Fibroblast of the conjunctiva (primary cell): ENCODE measurements around the gene JAK1.
"Not testable (repeated sequence)": the region's sequence is repeated elsewhere in the genome, so short reads cannot be mapped to it uniquely, and the experiment has no call there.

Source experiments
- DNase-seq: peaks from one replicate; pipeline ENCODE4 v3.0.0-alpha.2; 2010; ENCODE audit warnings: low read depth

The JAK1 gene

GRCh38 chr1:64966158-64966971 is at the start of gene JAK1:
Gene JAK1, minus strand, starts transcription at chr1:64966549. Its CDS starts 80,285 bp downstream, at chr1:64886264.
- DNase-seq, result peak; percentile 61

GRCh38 chr1:65014321-65014720 is 48.0 kb upstream of the JAK1 start:
- DNase-seq, result no peak

DNA sequence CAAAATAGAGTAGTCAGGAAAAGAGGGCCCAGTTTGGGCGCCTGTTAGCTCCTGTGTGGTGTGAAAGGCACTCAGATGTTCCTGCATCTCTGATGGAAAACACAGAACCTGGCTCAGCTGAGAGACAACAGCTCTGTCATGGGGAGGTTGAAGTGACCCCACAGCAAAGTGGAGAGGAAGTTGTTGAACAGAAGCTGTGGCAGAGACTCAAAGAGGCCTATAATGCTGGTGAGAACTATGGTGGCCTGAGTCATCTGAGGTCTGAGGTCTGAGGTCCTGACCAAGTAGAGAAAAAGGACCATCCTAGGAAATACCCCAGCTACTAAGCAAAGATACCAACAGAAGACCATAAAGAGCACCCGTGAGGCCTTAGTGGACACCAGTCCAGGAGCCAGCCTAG is 45.6 kb upstream of the JAK1 start:
- no peak for DNase-seq

- no peak for DNase-seq
These were observed 43.5 kb upstream of the JAK1 start for GRCh38 chr1:65009724-65010420.

DNA sequence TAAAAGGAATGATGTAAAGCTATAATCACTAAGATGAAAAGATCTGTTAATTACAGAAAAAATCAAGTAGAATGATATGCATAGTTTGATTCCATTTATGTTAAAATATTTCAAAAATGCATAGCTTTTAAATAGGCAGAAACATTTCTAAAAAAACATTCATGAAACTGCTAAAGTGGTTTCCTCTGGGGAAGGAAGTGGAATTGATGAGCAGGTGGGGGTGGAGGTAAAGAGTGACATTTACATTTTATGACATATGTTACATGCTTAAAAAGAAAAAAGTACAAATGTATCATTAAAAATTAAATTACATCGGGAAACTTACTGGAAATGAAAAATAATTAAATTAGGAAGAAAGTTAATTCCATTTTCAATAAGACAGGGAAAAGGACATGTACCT is 42.8 kb upstream of the JAK1 start:
- no peak for DNase-seq

DNA sequence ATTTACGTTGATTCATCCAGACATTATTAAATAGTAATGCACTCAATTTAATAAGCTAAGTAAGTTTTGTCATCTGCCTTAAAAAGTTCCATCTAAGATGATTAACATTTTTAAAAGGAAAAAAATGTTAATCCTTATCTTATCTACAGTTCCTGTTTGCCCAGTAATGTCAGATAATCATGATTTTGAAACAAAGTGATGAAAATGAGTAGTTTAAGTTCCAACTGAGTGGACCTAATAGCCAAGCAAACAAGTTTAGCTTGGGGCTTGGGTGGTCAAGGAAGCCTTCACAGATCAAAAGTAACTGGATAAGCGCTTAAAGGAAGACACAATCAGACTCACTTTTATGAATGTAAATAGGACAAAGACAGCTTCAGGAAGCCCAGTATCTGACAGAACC is 40.5 kb upstream of the JAK1 start:
- DNase-seq, result no peak

DNA sequence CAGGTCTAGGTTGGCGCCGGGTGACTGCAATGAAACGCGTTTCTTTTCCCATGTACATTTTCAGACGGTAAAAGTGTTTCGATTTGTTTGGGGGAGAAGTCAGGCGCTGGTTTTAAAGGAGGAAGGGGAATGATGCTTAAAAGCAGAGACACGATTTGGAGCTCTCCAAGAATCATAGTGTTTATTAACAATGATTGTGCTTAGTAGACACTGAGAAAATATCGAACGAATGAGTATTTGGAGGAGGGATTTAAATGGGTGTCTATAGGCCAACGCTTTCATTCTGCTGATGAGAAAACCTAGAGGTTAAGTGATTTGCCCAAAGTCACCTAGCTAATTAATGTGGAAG is 36.9 kb upstream of the JAK1 start:
- DNase-seq, result no peak

- DNase-seq, result peak; percentile 62
These were observed 36.4 kb upstream of the JAK1 start for GRCh38 chr1:65002508-65003315.

DNA sequence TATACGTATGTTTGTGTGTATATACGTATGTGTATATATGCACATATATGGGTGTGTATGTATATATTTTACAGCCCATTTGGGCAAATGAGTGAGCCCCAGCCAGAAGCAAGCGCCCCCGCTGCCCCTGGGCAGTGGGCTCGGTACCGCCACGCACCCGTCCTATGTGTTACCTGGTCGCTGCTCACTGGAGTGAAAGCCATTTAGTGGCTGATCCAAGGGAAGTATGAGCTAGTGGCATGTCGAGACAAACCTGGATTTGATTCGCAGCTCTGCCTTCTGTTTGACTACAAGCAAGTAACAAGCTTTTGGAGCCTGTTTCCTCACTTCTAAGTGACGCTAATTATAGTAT is 35.8 kb upstream of the JAK1 start:
- no peak for DNase-seq

- no peak for DNase-seq
These were observed 35.0 kb upstream of the JAK1 start for GRCh38 chr1:65001231-65001792.

DNA sequence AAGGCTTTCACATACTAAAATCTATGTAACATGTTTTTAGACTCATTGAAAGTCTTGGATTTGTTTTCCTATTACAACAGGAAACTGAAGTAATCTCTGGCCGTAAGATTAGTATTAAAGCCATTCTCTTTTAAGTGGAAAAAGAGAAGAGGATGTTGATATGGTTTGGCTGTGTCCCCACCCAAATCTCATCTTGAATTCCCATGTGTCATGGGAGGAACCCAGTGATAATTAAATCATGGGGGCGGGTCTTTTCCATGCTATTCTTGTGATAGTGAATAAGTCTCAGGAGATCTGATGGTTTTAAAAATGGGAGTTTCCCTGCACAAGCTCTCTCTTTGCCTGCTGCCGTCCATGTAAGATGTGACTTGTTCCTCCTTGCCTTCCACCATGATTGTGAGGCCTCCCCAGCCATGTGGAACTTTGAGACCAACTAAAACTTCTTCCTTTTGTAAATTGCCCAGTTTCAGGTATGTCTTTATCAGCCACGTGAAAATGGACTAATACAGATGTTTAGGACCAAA is 32.1 kb upstream of the JAK1 start:
- DNase-seq, result not testable (repeated sequence)

DNA sequence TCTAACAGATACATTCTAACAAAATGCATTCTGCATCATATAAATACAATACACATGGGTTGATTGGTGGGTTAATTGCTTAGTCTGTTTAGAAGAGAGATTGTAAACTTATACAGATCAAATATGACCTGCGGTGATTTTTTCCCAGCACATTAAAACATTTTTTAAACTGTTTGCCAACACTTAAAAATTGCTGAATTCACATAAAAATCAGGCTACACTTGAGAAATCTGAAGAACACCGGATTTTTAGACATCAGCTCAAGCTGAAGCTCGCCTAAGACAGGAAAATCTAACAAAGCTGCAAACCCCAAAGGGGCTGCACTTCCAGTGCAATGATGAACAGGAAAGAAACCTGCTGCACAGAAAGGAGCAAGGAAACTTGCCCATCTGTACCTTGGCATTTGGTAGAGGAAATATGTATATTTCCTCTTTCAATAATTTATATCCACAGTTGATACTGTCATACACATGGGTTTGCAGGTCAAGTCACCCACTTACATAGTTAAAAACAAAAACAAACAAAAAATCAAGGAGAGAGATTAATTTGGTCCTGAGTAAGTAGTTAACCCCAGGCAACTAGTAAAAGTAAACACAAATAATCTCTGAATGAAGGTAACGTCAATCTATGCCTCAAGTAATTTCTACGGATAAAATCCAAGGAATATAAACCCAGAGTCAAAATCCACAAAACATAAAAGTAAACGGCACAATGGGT is 30.4 kb upstream of the JAK1 start:
- no peak for DNase-seq

DNA sequence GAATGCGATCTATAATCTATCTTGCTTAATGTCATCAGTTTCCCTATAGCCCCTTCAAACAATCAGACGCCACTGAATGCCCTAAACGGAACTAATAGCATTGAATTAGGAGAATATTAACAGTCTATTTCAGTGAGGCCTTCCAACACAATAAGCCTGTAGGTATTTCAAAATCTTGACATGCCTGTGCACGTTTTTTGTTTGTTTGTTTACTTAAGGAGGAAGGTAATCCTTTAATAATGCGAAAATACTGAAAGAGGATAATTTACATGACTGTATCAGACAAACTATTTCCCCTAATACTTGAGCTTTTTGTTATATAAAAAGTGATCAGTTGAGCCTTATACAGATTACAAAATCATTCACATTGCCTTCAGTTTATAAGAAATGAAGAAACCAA is 29.0 kb upstream of the JAK1 start:
- DNase-seq, result no peak

GRCh38 chr1:64986903-64987871 is 20.8 kb upstream of the JAK1 start:
- no peak for DNase-seq

DNA sequence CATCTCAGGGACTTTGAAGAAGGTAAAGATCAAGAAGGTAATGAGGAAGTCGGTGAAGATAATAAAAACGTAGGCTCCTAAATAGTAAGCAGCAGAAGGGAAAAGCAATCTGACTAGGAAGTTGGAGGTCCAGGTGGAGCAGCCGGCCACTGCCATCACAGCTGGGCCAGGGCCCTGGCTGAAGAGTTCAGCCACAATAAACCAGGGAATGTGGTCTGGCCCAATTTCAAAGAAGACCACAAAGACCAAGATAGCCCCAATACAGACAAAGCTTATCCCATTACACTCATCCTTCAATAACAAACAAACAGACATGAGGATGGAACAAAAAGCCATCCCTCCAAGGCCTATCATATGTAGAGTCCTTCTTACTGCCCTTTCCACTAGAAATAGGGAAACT is 18.4 kb upstream of the JAK1 start:
- DNase-seq, result no peak

GRCh38 chr1:64984106-64984505 is 17.8 kb upstream of the JAK1 start:
- no peak for DNase-seq

DNA sequence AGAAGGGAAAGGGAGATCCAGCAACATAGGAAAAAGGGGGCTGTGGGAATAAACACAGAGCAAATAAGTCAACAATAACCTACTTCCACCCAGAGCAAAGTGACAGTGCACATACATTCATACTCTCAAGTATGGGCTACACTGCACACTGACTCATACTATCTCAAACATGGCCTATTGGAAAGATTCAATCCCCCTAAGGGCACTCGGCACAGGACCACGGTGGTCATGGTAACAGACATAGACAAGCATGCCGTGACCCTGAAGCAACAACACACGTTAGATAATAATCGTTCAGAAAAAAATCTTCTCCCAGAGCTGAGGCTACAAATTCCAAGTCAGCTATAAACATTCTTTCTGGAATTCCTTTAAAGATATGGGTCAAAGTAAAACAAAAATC is 16.8 kb upstream of the JAK1 start:
- DNase-seq, result peak; percentile 62

GRCh38 chr1:64981601-64982533 is 15.5 kb upstream of the JAK1 start:
- DNase-seq, result no peak
